SK-MEL-5 (cell line): ENCODE results near the gene LHPP. TPM values are rescaled to one million over a fixed set of nuclear protein-coding genes. Genes with fewer than 3 reads are reported as not detected.

Source experiments
- DNase-seq: peaks from one replicate; pipeline ENCODE4 v3.0.0-alpha.2; 2016; ENCODE audit warnings: low read depth, low spot score
- in situ Hi-C: cut with HindIII; loops from 2 replicates; pipeline ENCODE4 v1.10.0; 2016; ENCODE audit warnings: low sequenced_read_pairs, high pct_unique_total_duplicates, low pct_unique_long_range_greater_than_20kb
- total RNA-seq: library from RNA; depleted of rRNA; stranded (reverse); fragments of >200 nt; shearing (Covaris generic); gene quantifications from 2 replicates; pipeline ENCODE4 v1.2.3, GENCODE V29; 2014

LHPP gene
- total RNA-seq, 1 experiment from 2014 or later: 4.7 TPM

- no peak for DNase-seq
- in situ Hi-C loops: no loop called here
These were observed 163.3 kb downstream of the LHPP start for GRCh38 chr10:124624895-124625294.

- in situ Hi-C loops: no loop called here
- no peak for DNase-seq
These were observed 164.2 kb downstream of the LHPP start for GRCh38 chr10:124625831-124626238.

GRCh38 chr10:124626759-124627380 is 165.2 kb downstream of the LHPP start:
- DNase-seq: no peak
- in situ Hi-C loops: no loop called here

GRCh38 chr10:124627866-124628675 is 166.4 kb downstream of the LHPP start:
- no peak for DNase-seq
- in situ Hi-C loops: no loop called here

- in situ Hi-C loops: no loop called here
- no peak for DNase-seq
These were observed 167.0 kb downstream of the LHPP start for GRCh38 chr10:124628676-124629021.

GRCh38 chr10:124629415-124629814 is 167.8 kb downstream of the LHPP start:
- in situ Hi-C loops: no loop called here
- no peak for DNase-seq

GRCh38 chr10:124629842-124630241 is 168.2 kb downstream of the LHPP start:
- DNase-seq: no peak
- in situ Hi-C loops: no loop called here

- in situ Hi-C loops: no loop called here
- no peak for DNase-seq
These were observed 168.9 kb downstream of the LHPP start for GRCh38 chr10:124630551-124630950.

- DNase-seq: no peak
- in situ Hi-C loops: no loop called here
These were observed 170.5 kb downstream of the LHPP start for GRCh38 chr10:124632064-124632531.

- DNase-seq: no peak
- in situ Hi-C loops: no loop called here
These were observed 170.9 kb downstream of the LHPP start for GRCh38 chr10:124632566-124632965.

GRCh38 chr10:124636271-124636995 is 174.8 kb downstream of the LHPP start:
- DNase-seq: no peak
- in situ Hi-C loops: no loop called here

- in situ Hi-C loops: no loop called here
- no peak for DNase-seq
These were observed 175.6 kb downstream of the LHPP start for GRCh38 chr10:124637091-124637700.

GRCh38 chr10:124637746-124638145 is 176.1 kb downstream of the LHPP start:
- no peak for DNase-seq
- in situ Hi-C loops: no loop called here

- no peak for DNase-seq
- in situ Hi-C loops: no loop called here
These were observed 177.6 kb downstream of the LHPP start for GRCh38 chr10:124639206-124639605.

GRCh38 chr10:124639646-124640045 is 178.0 kb downstream of the LHPP start:
- in situ Hi-C loops: no loop called here
- no peak for DNase-seq

- in situ Hi-C loops: no loop called here
- no peak for DNase-seq
These were observed 178.4 kb downstream of the LHPP start for GRCh38 chr10:124640056-124640455.

- no peak for DNase-seq
- in situ Hi-C loops: no loop called here
These were observed 179.1 kb downstream of the LHPP start for GRCh38 chr10:124640538-124641231.
